Esophagus (tissue), 2 donors: ENCODE measurements around the gene SCAPER. TPM values are rescaled to one million over a fixed set of nuclear protein-coding genes. Genes with fewer than 3 reads are reported as not detected.

Source experiments
- H3K27ac ChIP-seq, 2 donors: one replicate each; pipeline ENCODE4 v1.5.1; 2013; ENCODE audit warnings: low read depth in 2 of 2, mild to moderate bottlenecking in 2 of 2, inconsistent platforms in 1 of 2, low read length in 1 of 2, moderate library complexity in 1 of 2
- H3K27me3 ChIP-seq, 2 donors: one replicate each; pipeline ENCODE4 v1.6.1; 2013; ENCODE audit warnings: low read length in 2 of 2, control low read depth in 1 of 2, mild to moderate bottlenecking in 1 of 2; ENCODE audit not compliant: insufficient read depth in 2 of 2, control insufficient read depth in 1 of 2
- H3K36me3 ChIP-seq, 2 donors: one replicate each; pipeline ENCODE4 v1.6.1; 2013; ENCODE audit warnings: low read length in 1 of 2; ENCODE audit not compliant: control insufficient read depth in 2 of 2, insufficient read depth in 2 of 2
- H3K4me1 ChIP-seq, 2 donors: one replicate each; pipeline ENCODE4 v1.6.1; 2013; ENCODE audit warnings: low read length in 1 of 2; ENCODE audit not compliant: control insufficient read depth in 2 of 2, insufficient read depth in 2 of 2
- H3K4me3 ChIP-seq, 2 donors: one replicate each; pipeline ENCODE4 v1.5.1; 2013; ENCODE audit warnings: low read length in 2 of 2, mild to moderate bottlenecking in 2 of 2, low read depth in 1 of 2, moderate library complexity in 1 of 2
- H3K9me3 ChIP-seq, 2 donors: one replicate each; pipeline ENCODE4 v1.6.1; 2013; ENCODE audit warnings: mild to moderate bottlenecking in 2 of 2, low read depth in 1 of 2, low read length in 1 of 2, moderate library complexity in 1 of 2; ENCODE audit not compliant: control insufficient read depth in 2 of 2, insufficient read depth in 1 of 2
- WGBS, 2 donors: extraction: QIAGEN DNeasy Blood & Tissue Kit; methylation state at CpG; one replicate each; pipeline ENCODE4 v1.1.7; 2013; 5-methylcytosine and 5-hydroxymethylcytosine counted together
- polyA plus RNA-seq, 2 donors: library from polyadenylated mRNA; stranded (reverse); fragments of 200-250 nt; gene quantifications; one replicate each; pipeline ENCODE4 v1.2.3, GENCODE V29; 2013
- donor health status: healthy with polysubstance abuse.
- donor health status: Bipolar disorder and iron deficiency.

Gene SCAPER
- polyA plus RNA-seq, 2 donors: 4.3 to 6.1 TPM

- H3K36me3 ChIP-seq: no peaks in the 10 kb centered on the region
- peaks cover 0 to 45% of the 10 kb centered on the region in 2 donors for H3K27me3 ChIP-seq
- H3K4me1 ChIP-seq: peaks cover 14 to 24% of the 10 kb centered on the region in 2 donors
- peak overlapping the region; percentile 27 to 38 for H3K4me3 ChIP-seq
- WGBS, 2 donors: 10 to 12% methylated on average over 83 to 89 of the region's 89 CpGs
- H3K9me3 ChIP-seq: peaks cover 0 to 7% of the 10 kb centered on the region in 2 donors
- no peak overlapping the region for H3K27ac ChIP-seq
Observed at GRCh38 chr15:76337696-76338485, 567.2 kb downstream of the SCAPER start.

GRCh38 chr15:76337059-76337695, 568.0 kb downstream of the SCAPER start:
- H3K4me3 ChIP-seq: peak overlapping the region; percentile 27 to 38
- no peaks in the 10 kb centered on the region for H3K36me3 ChIP-seq
- peaks cover 0 to 7% of the 10 kb centered on the region in 2 donors for H3K9me3 ChIP-seq
- peaks cover 0 to 39% of the 10 kb centered on the region in 2 donors for H3K27me3 ChIP-seq
- H3K4me1 ChIP-seq: peaks cover 10 to 24% of the 10 kb centered on the region in 2 donors
- H3K27ac ChIP-seq: peak overlapping the region in 1 of 2 donors; percentile 24
- 11 to 14% methylated on average over 25 of the region's 25 CpGs for WGBS, 2 donors

GRCh38 chr15:76336254-76337058, 568.7 kb downstream of the SCAPER start, which contains the start of gene ISL2:
Gene ISL2 (plus strand): TSS chr15:76336773. CDS start chr15:76336884, 111 bp downstream.
- Histone ChIP-seq H3K36me3 (no peaks in the 10 kb centered on the region), H3K27me3 (peaks cover 0 to 39% of the 10 kb centered on the region in 2 donors), H3K4me1 (peaks cover 9 to 24% of the 10 kb centered on the region in 2 donors), H3K27ac (peak within 1 kb of the TSS; percentile 26 to 56), H3K9me3 (peaks cover 0 to 7% of the 10 kb centered on the region in 2 donors), H3K4me3 (peak within 1 kb of the TSS; percentile 34 to 38)
- WGBS, 2 donors: 5 to 7% methylated on average over 38 to 40 of the region's 40 CpGs

GRCh38 chr15:76335307-76336253, 569.6 kb downstream of the SCAPER start:
- Histone ChIP-seq H3K4me1 (peaks cover 2 to 18% of the 10 kb centered on the region in 2 donors), H3K27me3 (peaks cover 0 to 39% of the 10 kb centered on the region in 2 donors), H3K4me3 (peak overlapping the region in 1 of 2 donors; percentile 38), H3K9me3 (peaks cover 0 to 7% of the 10 kb centered on the region in 2 donors), H3K27ac (peak overlapping the region in 1 of 2 donors; percentile 56), H3K36me3 (no peaks in the 10 kb centered on the region)
- WGBS, 2 donors: 9 to 12% methylated on average over 39 of the region's 39 CpGs

- Histone ChIP-seq H3K27ac (no peak overlapping the region), H3K9me3 (peaks cover 0 to 7% of the 10 kb centered on the region in 2 donors), H3K4me3 (no peak overlapping the region), H3K27me3 (peaks cover 0 to 32% of the 10 kb centered on the region in 2 donors), H3K4me1 (peaks cover 0 to 13% of the 10 kb centered on the region in 2 donors), H3K36me3 (no peaks in the 10 kb centered on the region)
- 31 to 41% methylated on average over 44 of the region's 44 CpGs for WGBS, 2 donors
Observed at GRCh38 chr15:76334438-76335306, 570.5 kb downstream of the SCAPER start.

GRCh38 chr15:76333720-76334437, 571.3 kb downstream of the SCAPER start:
- peaks cover 0 to 13% of the 10 kb centered on the region in 2 donors for H3K4me1 ChIP-seq
- no peak overlapping the region for H3K27ac ChIP-seq
- WGBS, 2 donors: 50 to 53% methylated on average over 9 of the region's 9 CpGs
- H3K4me3 ChIP-seq: no peak overlapping the region
- peaks cover 0 to 25% of the 10 kb centered on the region in 2 donors for H3K27me3 ChIP-seq
- H3K36me3 ChIP-seq: no peaks in the 10 kb centered on the region
- H3K9me3 ChIP-seq: peaks cover 0 to 7% of the 10 kb centered on the region in 2 donors

- 88 to 98% methylated on average over 1 of the region's 1 CpG for WGBS, 2 donors
Observed at GRCh38 chr15:76333309-76333708, 571.8 kb downstream of the SCAPER start.

More at GRCh38 chr15:76333309-76333708, 571.8 kb downstream of the SCAPER start:
- H3K4me3 ChIP-seq: no peak overlapping the region
- H3K4me1 ChIP-seq: peaks cover 0 to 13% of the 10 kb centered on the region in 2 donors
- H3K9me3 ChIP-seq: peaks cover 0 to 7% of the 10 kb centered on the region in 2 donors
- H3K27ac ChIP-seq: no peak overlapping the region
- H3K27me3 ChIP-seq: peaks cover 0 to 23% of the 10 kb centered on the region in 2 donors
- H3K36me3 ChIP-seq: no peaks in the 10 kb centered on the region
